Measurements from ENCODE around the gene PIGH. TPM values are rescaled to one million over a fixed set of nuclear protein-coding genes. Genes with fewer than 3 reads are reported as not detected.

PIGH gene
- total and polyA plus RNA-seq, 2 of the 13 experiments (the other 11 are each of a cell fraction or from before 2014, with no cell fraction given): 30.0 to 43.5 TPM

DNA sequence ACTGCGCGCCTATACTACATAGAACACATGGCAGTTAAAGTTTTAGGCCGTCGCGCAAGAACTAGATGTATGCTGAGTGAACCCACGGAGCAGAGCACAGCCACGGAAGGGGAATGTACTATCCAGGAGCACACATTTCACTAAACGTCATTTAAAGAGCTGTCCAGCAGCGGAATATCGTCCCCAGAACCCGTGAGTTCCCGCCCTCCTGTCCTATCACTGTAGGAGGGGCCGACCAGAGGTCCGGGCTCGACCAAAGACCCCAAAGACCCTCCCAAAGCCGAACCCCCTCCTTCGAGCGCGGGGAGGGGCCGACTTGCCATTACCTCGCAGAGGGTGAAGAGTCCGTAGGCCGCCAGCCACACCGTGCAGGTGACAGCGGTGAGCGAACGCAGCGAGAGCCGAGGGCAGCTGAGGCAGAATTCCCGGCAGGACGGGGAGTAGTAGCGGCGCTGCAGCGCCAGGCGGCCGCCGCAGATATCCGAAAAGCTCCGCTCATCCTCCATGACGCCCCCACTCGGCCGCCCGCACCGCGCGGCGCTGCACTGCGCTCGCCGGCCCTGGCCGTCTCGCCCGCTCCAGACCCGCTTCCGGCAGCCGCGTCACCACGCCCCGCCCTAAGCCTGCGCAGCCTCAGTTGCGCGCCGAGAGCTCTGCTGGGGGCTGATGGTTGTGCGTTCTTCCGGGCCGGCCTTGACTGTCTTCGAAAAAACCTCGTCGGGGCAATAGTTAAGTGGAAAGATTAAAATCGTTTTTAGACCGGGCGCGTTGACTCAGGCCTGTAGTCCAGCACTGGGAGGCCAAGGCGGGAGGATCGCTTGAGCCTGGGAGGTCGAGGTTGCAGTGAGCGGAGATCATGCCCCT lies at the start of gene PIGH (continued):
- TF ChIP-seq ZNF510 (CRISPR knock-in tag; IDR thresholded peaks at IDR 0.05; ENCODE audit: low read depth): no peak
- TF ChIP-seq ZNF383 (CRISPR knock-in tag; IDR thresholded peaks at IDR 0.05; ENCODE audit: borderline replicate concordance): no peak
- TF ChIP-seq ZSCAN30 (CRISPR knock-in tag; IDR thresholded peaks at IDR 0.05): no peak
- no peak for TF ChIP-seq BHLHE40 (IDR thresholded peaks at IDR 0.05; ENCODE audit: low read length)
- no peak for TF ChIP-seq SRSF9 (IDR thresholded peaks at IDR 0.05; ENCODE audit: borderline replicate concordance, insufficient read depth, low read depth, low read length, poor library complexity, severe bottlenecking)
- TF ChIP-seq JUN (CRISPR knock-in tag; IDR thresholded peaks at IDR 0.05): no peak
- TF ChIP-seq ZNF569 (CRISPR knock-in tag; IDR thresholded peaks at IDR 0.05; ENCODE audit: borderline replicate concordance): no peak
- peak; percentile 66; the same call in 1 of the 2 replicates for TF ChIP-seq KLF11 (CRISPR knock-in tag; IDR thresholded peaks at IDR 0.05)
- TF ChIP-seq JARID2 (CRISPR knock-in tag; IDR thresholded peaks at IDR 0.05; ENCODE audit: insufficient replicate concordance): no peak
- TF ChIP-seq ZNF605 (CRISPR knock-in tag; IDR thresholded peaks at IDR 0.05): peak; percentile 30; the same call in 1 of the 2 replicates
- peak; percentile 31; the same call in 1 of the 2 replicates for TF ChIP-seq EEA1 (CRISPR knock-in tag; IDR thresholded peaks at IDR 0.05; ENCODE audit: borderline replicate concordance)
- TF ChIP-seq SYNCRIP (IDR thresholded peaks at IDR 0.05; ENCODE audit: insufficient read depth, low read depth, low read length): no peak
- peak; percentile 76; the same call in 1 of the 2 replicates for TF ChIP-seq ZNF670 (CRISPR knock-in tag; IDR thresholded peaks at IDR 0.05; ENCODE audit: borderline replicate concordance)
- TF ChIP-seq, protein P1, sequence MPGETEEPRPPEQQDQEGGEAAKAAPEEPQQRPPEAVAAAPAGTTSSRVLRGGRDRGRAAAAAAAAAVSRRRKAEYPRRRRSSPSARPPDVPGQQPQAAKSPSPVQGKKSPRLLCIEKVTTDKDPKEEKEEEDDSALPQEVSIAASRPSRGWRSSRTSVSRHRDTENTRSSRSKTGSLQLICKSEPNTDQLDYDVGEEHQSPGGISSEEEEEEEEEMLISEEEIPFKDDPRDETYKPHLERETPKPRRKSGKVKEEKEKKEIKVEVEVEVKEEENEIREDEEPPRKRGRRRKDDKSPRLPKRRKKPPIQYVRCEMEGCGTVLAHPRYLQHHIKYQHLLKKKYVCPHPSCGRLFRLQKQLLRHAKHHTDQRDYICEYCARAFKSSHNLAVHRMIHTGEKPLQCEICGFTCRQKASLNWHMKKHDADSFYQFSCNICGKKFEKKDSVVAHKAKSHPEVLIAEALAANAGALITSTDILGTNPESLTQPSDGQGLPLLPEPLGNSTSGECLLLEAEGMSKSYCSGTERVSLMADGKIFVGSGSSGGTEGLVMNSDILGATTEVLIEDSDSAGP (CRISPR knock-in tag; IDR thresholded peaks at IDR 0.05; ENCODE audit: borderline replicate concordance): peak; percentile 86
- no peak for TF ChIP-seq ZNF326 (CRISPR knock-in tag; IDR thresholded peaks at IDR 0.05; ENCODE audit: borderline replicate concordance)
- no peak for TF ChIP-seq GRHL1 (CRISPR knock-in tag; conservative IDR thresholded peaks at IDR 0.05)
- TF ChIP-seq HBP1 (CRISPR knock-in tag; IDR thresholded peaks at IDR 0.05; ENCODE audit: low read depth): no peak
- TF ChIP-seq ZC3H13 (CRISPR knock-in tag; IDR thresholded peaks at IDR 0.05): peak; percentile 31; the same call in 1 of the 2 replicates
- peak; percentile 91 for TF ChIP-seq ZNF547 (CRISPR knock-in tag; IDR thresholded peaks at IDR 0.05)
- no peak for TF ChIP-seq DPF2 (CRISPR knock-in tag; IDR thresholded peaks at IDR 0.05; ENCODE audit: borderline replicate concordance, low read depth)
- TF ChIP-seq ZNF224 (CRISPR knock-in tag; IDR thresholded peaks at IDR 0.05): no peak
- TF ChIP-seq, protein P2, sequence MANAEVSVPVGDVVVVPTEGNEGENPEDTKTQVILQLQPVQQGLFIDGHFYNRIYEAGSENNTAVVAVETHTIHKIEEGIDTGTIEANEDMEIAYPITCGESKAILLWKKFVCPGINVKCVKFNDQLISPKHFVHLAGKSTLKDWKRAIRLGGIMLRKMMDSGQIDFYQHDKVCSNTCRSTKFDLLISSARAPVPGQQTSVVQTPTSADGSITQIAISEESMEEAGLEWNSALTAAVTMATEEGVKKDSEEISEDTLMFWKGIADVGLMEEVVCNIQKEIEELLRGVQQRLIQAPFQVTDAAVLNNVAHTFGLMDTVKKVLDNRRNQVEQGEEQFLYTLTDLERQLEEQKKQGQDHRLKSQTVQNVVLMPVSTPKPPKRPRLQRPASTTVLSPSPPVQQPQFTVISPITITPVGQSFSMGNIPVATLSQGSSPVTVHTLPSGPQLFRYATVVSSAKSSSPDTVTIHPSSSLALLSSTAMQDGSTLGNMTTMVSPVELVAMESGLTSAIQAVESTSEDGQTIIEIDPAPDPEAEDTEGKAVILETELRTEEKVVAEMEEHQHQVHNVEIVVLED (CRISPR knock-in tag; IDR thresholded peaks at IDR 0.05; ENCODE audit: borderline replicate concordance): peak; percentile 74; the same call in 1 of the 2 replicates

Data from HepG2 (cell line).